Measurements from ENCODE around the gene KIF5C.

KIF5C gene

GRCh38 chr2:148888003-148888501 lies 13.0 kb downstream of the KIF5C start:
- DNase-seq: no peak

DNA sequence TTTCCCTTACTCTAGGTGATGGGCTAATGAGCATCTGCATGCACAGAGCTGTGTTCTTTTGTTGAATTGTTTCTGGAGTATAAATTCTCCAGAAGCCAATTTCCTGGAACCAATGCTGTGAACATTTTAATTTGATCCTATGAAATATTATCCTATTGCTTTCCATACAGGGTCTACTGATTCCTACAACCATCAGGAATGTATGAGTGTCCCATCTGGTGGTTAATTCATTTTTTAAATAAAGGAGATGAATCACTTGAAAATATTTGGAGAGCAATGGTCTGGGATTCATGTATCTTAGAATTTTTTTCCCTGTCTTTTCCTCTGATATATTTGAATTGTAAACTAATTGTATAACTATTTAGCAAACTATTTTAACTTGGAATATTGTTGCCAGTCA lies 14.0 kb downstream of the KIF5C start:
- DNase-seq: peak; percentile 24

DNA sequence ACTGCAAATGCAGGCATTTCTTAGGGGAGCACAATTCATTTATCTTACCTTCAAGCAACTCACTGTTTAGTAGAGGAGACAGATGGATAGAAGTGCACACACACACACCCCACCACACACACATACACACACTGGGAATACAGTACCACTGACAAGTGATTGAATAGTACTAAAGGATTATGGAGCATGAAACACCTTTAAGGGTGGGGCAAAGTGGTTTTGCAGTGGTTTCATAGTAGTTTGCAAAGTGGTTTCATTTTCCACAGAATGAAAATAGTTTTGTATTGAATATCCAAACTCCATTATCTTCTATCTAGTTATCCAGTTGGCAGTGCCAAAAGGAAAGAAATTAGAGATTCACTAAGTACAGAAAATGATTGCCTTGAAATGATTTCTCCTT lies 18.9 kb downstream of the KIF5C start:
- DNase-seq: no peak

DNA sequence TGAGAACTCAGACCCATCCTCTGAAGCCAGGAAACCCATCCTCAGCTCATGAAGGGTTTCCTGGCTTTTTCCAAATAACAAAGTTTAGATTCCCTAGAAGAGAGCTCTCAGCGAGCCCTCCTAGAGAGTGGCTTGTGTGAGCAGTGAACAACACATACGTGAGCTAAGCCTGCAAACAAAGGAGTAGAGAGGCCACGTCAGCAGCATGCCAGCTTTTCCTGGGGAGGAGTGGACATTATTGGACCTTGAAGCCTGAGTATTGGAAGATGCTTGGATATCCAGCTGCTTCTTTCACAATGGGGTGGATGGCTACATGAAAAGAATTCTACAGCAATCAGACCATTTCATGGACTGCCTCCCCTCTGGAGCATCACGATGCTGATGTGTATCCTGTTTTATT lies 21.1 kb downstream of the KIF5C start:
- DNase-seq: no peak

DNA sequence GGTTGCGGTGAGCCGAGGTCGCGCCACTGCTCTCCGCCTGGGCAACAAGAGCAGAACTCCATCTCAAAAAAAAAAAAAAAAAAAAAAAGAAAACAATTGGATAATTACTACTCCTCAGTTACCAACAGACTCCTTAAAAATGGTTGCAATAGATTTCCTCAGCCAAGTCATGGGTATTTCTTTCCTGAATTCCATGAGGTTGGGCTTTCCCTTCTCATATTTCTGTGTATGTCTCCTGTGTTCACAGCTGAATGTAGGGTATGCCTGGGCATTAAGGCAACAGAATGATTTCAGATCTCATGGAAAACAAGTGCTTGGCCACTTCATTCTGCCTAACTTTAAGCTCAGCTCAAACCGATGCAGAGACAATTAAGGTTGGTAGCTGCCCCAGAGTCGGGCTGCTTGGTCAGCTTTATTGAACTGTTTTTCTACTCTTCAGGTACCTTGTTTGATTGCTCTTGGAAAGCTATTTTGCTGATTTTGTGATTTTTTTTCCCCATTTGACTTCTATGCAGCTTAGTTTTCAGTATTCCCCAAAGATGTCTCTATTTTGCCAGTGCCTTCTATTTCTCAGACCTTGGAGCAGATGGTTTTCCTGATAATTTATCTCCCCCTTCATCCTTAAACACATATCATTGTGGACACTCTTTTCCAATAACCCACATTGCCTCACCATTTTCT lies 24.8 kb downstream of the KIF5C start:
- no peak for DNase-seq

- no peak for DNase-seq
Observed at GRCh38 chr2:148900350-148900837, 25.4 kb downstream of the KIF5C start.

DNA sequence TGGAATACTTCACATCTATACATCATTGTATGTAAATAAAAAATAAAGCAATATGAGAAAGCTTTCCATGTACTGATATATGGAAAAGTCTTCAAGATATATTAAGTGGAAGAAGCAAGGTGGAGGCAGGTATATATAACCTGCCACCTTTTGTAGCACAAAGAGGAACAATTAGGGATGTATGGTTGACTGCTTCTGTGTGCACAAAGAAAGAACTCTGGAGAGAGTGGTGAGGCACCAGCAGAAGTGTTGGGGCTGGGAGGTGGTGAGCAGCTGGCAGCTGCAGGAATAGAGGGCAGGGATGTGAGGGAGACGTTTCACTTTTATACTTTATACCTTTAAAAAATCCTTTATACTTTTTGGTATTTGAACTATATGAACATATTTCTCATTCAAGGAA lies 26.1 kb downstream of the KIF5C start:
- DNase-seq: no peak

- DNase-seq: no peak
Observed at GRCh38 chr2:148902798-148903197, 27.8 kb downstream of the KIF5C start.

- DNase-seq: no peak
Observed at GRCh38 chr2:148903294-148903693, 28.3 kb downstream of the KIF5C start.

- no peak for DNase-seq
Observed at GRCh38 chr2:148903979-148904378, 29.0 kb downstream of the KIF5C start.

DNA sequence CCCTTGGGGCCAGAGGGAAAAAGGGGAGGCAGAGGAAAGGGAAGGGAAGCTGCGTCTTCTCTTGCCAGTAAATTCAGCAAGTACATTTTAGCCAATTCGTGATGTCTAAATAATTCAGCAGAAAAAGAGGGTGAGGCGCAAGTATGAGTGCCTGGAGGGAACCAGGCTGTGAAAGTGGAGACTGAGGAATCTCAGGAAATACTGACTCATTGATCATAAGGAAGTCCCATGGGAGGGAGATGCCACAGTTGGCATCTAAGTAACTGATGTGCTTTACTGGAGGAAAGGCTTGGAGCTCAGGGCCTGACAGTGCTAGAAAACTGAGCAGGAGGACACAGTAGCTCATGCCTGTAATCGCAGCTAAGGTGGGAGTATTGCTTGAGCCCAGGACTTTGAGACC lies 31.1 kb downstream of the KIF5C start:
- DNase-seq: peak; percentile 4

GRCh38 chr2:148907085-148907785 lies 32.2 kb downstream of the KIF5C start:
- no peak for DNase-seq

- no peak for DNase-seq
Observed at GRCh38 chr2:148909114-148909513, 34.1 kb downstream of the KIF5C start.

- no peak for DNase-seq
Observed at GRCh38 chr2:148913061-148913460, 38.0 kb downstream of the KIF5C start.

GRCh38 chr2:148913492-148913891 lies 38.5 kb downstream of the KIF5C start:
- no peak for DNase-seq

- no peak for DNase-seq
Observed at GRCh38 chr2:148914463-148914862, 39.4 kb downstream of the KIF5C start.

DNA sequence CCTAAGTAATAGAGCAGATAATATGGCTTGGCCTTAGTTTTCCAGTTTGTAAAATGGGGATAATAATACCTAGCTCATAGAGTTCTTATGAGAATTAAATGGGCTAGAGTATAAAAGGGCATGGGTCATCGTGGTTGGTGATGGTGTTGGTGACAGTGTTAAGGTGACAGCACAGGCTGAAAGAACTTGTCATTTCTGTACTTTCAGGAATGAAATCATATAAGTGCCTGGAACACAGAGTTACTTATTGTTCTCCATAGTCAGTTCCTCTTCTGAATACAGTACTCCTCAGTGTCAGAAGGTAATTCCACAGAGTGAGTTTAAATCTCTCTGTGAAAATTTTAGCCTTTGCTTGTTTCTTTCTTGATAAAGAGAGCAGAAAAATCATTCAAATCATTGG lies 42.4 kb downstream of the KIF5C start:
- no peak for DNase-seq

GRCh38 chr2:148918554-148918953 lies 43.5 kb downstream of the KIF5C start:
- DNase-seq: no peak

DNA sequence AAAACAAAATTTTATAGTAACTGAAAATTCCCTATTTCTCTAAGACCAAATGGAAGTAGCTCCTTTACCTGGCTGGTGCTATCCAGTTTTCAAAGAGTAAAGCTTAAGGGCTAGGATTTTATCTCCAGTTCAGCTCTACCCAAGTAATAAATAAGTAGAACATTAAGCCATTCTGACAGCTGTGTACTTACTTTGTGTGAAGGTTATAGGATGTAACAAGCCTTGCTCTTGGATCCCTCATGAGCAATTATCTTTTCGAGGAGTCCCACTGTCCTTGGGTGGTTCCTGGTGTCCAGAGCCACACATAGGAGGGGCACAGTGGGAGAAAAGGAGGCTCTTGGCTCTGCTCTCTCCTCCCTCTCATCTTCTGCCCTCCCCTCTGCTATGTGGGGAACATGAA lies 45.5 kb downstream of the KIF5C start:
- no peak for DNase-seq

- DNase-seq: no peak
Observed at GRCh38 chr2:148922062-148922461, 47.0 kb downstream of the KIF5C start.

DNA sequence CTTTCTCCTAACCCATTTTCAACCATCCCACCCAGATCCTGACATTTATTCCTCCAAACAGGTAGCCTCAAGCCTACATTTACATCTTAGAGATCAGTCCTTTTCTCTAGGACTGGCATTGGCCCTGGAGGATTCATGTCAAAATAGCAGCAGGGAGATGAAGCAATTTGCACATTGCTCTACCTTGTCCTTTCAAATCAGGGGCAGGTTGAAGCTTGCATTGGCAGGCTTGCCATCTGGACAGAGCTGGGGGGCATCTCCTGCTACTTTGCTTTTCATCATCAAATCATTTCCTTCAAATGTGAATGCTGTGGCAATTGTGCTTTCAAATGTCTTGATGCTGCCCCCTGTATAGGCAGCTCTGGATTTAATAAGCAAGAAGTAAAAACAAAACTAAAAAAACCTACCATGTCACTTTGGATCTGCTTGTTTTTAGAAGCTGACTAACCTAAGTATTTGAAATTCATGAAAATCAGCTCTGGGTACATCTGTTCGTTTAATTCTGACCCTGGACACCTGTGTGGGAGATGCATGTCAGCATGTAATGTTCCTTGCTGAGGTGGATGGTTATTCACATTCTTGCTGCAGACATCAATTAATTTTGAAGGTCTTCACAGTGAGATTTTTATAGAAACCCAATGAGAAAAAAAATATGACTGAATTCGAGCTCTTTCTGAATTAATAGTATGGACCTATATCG lies 47.9 kb downstream of the KIF5C start:
- no peak for DNase-seq

DNA sequence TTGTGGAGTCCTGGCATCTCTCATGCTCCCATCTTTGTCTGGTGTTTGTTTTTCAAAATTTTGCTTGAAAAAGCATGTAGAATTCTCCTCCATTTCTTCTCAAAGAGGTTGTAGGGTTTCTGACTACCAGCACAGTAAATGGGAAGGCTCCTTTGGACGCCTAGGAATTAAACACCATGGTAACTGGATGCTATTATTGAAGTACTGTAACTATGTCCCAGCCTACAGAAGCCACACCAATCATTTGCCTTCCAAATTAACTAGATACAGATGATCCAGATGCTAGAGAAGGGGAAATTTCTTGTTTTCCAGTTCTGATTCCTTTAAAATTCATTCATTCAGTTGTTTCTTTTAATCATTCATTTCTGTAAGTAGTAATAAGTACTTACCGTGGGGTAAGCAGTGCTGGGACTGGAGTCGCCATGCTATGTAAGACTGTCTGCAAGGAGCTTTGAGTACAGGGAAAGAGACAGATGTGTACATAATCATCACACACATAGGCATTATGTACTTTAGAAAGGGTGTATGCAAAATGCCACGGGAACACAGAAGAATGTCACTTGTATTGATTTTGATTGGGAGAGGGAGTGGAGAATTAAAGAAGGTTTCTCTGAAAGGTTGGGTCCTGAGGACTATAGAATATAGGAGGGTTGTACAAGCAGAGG lies 49.6 kb downstream of the KIF5C start:
- DNase-seq: no peak

DNA sequence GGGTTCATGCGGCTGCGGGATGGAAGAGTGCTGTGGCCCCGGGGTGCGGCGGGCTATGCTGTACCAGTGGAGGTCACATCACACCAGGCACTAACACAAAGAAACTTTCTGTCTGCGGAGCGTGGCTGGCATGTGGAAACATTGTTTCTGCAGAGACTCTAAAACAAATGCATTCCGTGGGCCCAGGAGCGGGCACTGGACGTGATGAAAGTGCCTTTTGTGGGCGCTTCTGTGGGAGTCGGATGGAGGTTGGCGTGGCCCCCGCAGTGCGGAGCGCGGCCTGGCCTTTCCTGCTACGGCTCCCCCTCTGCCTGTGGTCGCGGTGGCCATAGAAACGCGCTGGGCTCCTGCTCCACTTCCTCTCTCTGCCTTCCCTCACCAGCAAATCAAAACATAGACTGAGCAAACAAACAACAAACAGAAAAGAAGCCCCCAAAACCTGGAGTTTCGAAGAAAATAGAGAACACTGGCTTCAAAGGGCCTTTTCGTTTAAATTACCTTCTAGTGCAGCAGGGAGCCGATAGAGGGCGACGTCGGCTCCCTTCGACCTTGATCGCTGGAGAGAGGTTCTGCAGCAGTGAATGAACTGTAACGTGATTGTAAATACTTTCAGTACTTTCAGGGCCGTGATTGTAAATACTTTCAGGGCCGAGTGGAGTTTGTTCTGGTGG lies 51.4 kb downstream of the KIF5C start:
- DNase-seq: peak; percentile 17
